Measurements from ENCODE around the gene PKP4. TPM values are rescaled to one million over a fixed set of nuclear protein-coding genes. Genes with fewer than 3 reads are reported as not detected.

PKP4 gene, protein sequence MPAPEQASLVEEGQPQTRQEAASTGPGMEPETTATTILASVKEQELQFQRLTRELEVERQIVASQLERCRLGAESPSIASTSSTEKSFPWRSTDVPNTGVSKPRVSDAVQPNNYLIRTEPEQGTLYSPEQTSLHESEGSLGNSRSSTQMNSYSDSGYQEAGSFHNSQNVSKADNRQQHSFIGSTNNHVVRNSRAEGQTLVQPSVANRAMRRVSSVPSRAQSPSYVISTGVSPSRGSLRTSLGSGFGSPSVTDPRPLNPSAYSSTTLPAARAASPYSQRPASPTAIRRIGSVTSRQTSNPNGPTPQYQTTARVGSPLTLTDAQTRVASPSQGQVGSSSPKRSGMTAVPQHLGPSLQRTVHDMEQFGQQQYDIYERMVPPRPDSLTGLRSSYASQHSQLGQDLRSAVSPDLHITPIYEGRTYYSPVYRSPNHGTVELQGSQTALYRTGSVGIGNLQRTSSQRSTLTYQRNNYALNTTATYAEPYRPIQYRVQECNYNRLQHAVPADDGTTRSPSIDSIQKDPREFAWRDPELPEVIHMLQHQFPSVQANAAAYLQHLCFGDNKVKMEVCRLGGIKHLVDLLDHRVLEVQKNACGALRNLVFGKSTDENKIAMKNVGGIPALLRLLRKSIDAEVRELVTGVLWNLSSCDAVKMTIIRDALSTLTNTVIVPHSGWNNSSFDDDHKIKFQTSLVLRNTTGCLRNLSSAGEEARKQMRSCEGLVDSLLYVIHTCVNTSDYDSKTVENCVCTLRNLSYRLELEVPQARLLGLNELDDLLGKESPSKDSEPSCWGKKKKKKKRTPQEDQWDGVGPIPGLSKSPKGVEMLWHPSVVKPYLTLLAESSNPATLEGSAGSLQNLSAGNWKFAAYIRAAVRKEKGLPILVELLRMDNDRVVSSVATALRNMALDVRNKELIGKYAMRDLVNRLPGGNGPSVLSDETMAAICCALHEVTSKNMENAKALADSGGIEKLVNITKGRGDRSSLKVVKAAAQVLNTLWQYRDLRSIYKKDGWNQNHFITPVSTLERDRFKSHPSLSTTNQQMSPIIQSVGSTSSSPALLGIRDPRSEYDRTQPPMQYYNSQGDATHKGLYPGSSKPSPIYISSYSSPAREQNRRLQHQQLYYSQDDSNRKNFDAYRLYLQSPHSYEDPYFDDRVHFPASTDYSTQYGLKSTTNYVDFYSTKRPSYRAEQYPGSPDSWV
- polyA plus RNA-seq (2012; ENCODE audit: insufficient read length, low read depth), result 21.2 TPM

DNA sequence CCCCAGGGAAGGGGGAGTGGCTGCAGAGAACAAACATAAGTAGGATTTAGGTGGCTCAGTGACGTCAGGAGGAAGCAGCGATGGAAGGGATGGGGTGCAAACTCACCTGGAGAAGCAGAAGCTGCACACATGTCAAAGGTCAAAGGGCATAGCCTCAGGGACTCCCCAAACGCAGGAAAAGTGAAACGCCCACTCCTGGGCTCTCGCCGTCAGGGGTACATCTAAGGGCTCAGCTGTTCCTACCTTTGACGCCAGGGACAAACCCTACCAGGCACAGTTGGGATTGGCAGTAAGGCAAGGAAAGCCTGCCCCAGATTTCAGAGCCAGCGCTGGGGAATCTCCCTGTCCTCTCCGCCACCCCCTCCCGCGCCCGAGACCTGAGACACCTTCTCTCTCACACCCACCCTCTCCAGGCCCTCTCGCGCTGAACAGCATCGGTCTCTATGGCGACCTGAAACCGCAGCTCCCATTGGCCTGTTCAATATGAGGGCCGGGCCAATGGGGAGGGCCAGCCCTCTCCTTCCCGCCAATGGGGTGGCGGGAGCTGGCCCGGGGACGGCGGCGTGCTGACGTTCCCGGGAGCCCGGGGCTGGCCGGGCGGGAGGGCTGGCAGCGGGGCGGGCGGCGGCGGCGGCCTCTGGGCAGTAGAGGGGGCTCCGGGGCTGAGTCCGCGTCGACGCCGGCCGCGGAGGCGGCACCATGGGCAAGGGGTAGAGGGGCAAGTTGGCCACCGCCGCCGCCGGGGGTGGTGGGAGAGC, at the start of gene PKP4, which contains the start of gene CCDC148:
PKP4 (plus strand) TSS at position 644 of the 758 bp plus-strand sequence. CDS start 76,233 bp downstream, outside the sequence.
CCDC148 (minus strand) TSS at position 445 of the 758 bp plus-strand sequence; CDS start at position 131, 314 bp downstream.
- TF ChIP-seq FOXP2 (optimal IDR thresholded peaks at IDR 0.05; ENCODE audit: borderline replicate concordance, extremely low read depth, extremely low read length, insufficient read depth), result peak; percentile 24
- TF ChIP-seq POLR2AphosphoS5 (IDR thresholded peaks at IDR 0.05; ENCODE audit: low read depth, low read length), result no peak

DNA sequence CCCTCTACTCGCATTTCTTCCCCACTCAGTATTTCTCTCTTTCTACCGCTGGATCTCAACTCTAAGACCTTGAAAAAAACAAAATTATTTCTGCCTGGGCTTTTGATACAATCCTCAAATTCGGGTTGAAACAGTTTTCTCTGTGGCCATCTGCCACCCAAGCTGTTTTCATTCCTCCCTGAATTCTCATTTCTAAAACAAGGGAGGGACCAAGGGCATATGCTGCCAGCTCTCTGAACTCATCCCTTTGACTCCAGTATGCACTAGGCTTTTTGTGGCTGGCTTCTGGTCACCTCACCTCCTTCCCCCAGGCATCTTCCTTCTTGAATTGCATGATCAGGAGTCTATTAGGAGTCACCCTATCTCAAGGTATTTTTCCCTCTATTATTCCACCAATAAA, 49.7 kb upstream of the PKP4 start:
- TF ChIP-seq SIN3A (IDR thresholded peaks at IDR 0.05; ENCODE audit: borderline replicate concordance, insufficient read depth, low read length), result no peak
- no peak for TF ChIP-seq FOXP2 (optimal IDR thresholded peaks at IDR 0.05; ENCODE audit: borderline replicate concordance, extremely low read depth, extremely low read length, insufficient read depth)
- TF ChIP-seq, protein P1, sequence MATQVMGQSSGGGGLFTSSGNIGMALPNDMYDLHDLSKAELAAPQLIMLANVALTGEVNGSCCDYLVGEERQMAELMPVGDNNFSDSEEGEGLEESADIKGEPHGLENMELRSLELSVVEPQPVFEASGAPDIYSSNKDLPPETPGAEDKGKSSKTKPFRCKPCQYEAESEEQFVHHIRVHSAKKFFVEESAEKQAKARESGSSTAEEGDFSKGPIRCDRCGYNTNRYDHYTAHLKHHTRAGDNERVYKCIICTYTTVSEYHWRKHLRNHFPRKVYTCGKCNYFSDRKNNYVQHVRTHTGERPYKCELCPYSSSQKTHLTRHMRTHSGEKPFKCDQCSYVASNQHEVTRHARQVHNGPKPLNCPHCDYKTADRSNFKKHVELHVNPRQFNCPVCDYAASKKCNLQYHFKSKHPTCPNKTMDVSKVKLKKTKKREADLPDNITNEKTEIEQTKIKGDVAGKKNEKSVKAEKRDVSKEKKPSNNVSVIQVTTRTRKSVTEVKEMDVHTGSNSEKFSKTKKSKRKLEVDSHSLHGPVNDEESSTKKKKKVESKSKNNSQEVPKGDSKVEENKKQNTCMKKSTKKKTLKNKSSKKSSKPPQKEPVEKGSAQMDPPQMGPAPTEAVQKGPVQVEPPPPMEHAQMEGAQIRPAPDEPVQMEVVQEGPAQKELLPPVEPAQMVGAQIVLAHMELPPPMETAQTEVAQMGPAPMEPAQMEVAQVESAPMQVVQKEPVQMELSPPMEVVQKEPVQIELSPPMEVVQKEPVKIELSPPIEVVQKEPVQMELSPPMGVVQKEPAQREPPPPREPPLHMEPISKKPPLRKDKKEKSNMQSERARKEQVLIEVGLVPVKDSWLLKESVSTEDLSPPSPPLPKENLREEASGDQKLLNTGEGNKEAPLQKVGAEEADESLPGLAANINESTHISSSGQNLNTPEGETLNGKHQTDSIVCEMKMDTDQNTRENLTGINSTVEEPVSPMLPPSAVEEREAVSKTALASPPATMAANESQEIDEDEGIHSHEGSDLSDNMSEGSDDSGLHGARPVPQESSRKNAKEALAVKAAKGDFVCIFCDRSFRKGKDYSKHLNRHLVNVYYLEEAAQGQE (IDR thresholded peaks at IDR 0.05; ENCODE audit: insufficient read depth in 1 of 2, low read depth in 2 of 2, low read length in 2 of 2), result no peak
- TF ChIP-seq TAF1 (IDR thresholded peaks at IDR 0.05; ENCODE audit: borderline replicate concordance, insufficient read depth, low read length), result no peak
- no peak for TF ChIP-seq POLR2AphosphoS5 (IDR thresholded peaks at IDR 0.05; ENCODE audit: low read depth, low read length)

DNA sequence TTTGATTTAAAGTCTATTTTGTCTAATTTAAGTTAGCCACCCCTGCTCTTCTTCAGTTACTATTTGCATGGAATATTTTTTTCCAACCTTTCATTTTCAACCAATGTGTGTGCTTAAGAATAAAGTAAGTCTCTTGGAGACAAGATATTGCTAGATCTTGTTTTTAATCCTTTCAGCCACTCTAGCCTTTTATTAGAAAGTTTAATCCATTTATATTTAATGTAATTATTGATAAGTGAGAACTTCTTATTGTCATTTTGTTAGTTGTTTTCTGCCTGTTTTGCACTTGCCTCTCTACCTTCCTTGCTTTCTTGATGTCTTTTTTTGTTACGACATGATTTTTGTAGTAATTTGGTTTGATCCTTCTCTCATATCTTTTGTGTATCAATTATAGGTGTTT, 46.6 kb upstream of the PKP4 start:
- no peak for TF ChIP-seq FOXP2 (optimal IDR thresholded peaks at IDR 0.05; ENCODE audit: borderline replicate concordance, extremely low read depth, extremely low read length, insufficient read depth)
- TF ChIP-seq POLR2AphosphoS5 (IDR thresholded peaks at IDR 0.05; ENCODE audit: low read depth, low read length), result no peak
- no peak for TF ChIP-seq TAF1 (IDR thresholded peaks at IDR 0.05; ENCODE audit: borderline replicate concordance, insufficient read depth, low read length)
- no peak for TF ChIP-seq SIN3A (IDR thresholded peaks at IDR 0.05; ENCODE audit: borderline replicate concordance, insufficient read depth, low read length)
- TF ChIP-seq, protein P1 (IDR thresholded peaks at IDR 0.05; ENCODE audit: insufficient read depth in 1 of 2, low read depth in 2 of 2, low read length in 2 of 2), result no peak

DNA sequence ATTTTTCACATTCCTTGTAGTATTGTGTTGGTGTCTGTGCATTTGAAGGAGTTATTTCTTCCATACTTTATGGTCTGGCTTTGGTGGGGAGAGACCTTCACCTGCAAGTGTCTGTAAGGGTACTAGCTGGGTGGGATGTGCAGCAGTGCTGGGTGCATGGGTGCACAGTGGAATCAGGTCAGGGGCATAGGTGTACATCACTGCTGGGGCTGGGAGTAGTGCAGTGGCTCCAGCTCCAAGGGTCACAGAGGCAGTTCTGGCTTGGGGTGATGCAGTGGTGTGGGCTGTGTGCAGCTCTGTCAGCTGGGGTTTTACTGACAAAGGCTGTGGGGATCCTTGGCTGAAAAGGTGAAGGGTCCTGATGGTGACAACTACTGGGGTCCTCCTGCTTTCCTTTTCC, 45.0 kb upstream of the PKP4 start:
- TF ChIP-seq POLR2AphosphoS5 (IDR thresholded peaks at IDR 0.05; ENCODE audit: low read depth, low read length) (no peak), FOXP2 (optimal IDR thresholded peaks at IDR 0.05; ENCODE audit: borderline replicate concordance, extremely low read depth, extremely low read length, insufficient read depth) (no peak), SIN3A (IDR thresholded peaks at IDR 0.05; ENCODE audit: borderline replicate concordance, insufficient read depth, low read length) (no peak), TAF1 (IDR thresholded peaks at IDR 0.05; ENCODE audit: borderline replicate concordance, insufficient read depth, low read length) (no peak)
- TF ChIP-seq, protein P1 (IDR thresholded peaks at IDR 0.05; ENCODE audit: insufficient read depth in 1 of 2, low read depth in 2 of 2, low read length in 2 of 2), result no peak
